HL-60 (cell line): ENCODE measurements around the gene CXCR5.

Source experiments
- CTCF ChIP-seq: IDR thresholded peaks from one replicate; pipeline ENCODE4 v1.5.1; 2011; ENCODE audit warnings: low read length, control low read depth, inconsistent platforms; ENCODE audit not compliant: insufficient read depth
- POLR2AphosphoS5 ChIP-seq: IDR thresholded peaks from 2 replicates; pipeline ENCODE4 v1.6.1; 2012; ENCODE audit warnings: low read depth
- TF ChIP-seq, protein P1 (sequence below): IDR thresholded peaks from 2 replicates; pipeline ENCODE4 v1.6.1; 2012; ENCODE audit warnings: low read depth; ENCODE audit not compliant: insufficient replicate concordance

GRCh38 chr11:118923721-118924587, 40.3 kb downstream of the CXCR5 start:
- TF ChIP-seq CTCF: no peak
- TF ChIP-seq, protein P1, sequence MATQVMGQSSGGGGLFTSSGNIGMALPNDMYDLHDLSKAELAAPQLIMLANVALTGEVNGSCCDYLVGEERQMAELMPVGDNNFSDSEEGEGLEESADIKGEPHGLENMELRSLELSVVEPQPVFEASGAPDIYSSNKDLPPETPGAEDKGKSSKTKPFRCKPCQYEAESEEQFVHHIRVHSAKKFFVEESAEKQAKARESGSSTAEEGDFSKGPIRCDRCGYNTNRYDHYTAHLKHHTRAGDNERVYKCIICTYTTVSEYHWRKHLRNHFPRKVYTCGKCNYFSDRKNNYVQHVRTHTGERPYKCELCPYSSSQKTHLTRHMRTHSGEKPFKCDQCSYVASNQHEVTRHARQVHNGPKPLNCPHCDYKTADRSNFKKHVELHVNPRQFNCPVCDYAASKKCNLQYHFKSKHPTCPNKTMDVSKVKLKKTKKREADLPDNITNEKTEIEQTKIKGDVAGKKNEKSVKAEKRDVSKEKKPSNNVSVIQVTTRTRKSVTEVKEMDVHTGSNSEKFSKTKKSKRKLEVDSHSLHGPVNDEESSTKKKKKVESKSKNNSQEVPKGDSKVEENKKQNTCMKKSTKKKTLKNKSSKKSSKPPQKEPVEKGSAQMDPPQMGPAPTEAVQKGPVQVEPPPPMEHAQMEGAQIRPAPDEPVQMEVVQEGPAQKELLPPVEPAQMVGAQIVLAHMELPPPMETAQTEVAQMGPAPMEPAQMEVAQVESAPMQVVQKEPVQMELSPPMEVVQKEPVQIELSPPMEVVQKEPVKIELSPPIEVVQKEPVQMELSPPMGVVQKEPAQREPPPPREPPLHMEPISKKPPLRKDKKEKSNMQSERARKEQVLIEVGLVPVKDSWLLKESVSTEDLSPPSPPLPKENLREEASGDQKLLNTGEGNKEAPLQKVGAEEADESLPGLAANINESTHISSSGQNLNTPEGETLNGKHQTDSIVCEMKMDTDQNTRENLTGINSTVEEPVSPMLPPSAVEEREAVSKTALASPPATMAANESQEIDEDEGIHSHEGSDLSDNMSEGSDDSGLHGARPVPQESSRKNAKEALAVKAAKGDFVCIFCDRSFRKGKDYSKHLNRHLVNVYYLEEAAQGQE: no peak
- TF ChIP-seq POLR2AphosphoS5: no peak
